ENCODE measurements around the gene SLC6A20.
A peak's percentile ranks its signal among the peaks of the same experiment; 100 is the strongest.

The SLC6A20 gene

GRCh38 chr3:45795882-45796765 is at the start of gene SLC6A20:
SLC6A20 (minus strand) TSS chr3:45796536; CDS start chr3:45796419, 117 bp downstream.
- no peak for DNase-seq

- peak; percentile 4 for DNase-seq
Measured at GRCh38 chr3:45844616-45845015, 48.3 kb upstream of the SLC6A20 start.

GRCh38 chr3:45842851-45843625 is 46.7 kb upstream of the SLC6A20 start:
- DNase-seq, result no peak

GRCh38 chr3:45841757-45842491 is 45.6 kb upstream of the SLC6A20 start, which contains the start of gene LZTFL1:
LZTFL1 (minus strand) TSS chr3:45842119; CDS start chr3:45841991, 128 bp downstream.
- peak; percentile 98 for DNase-seq

- peak; percentile 27 for DNase-seq
Measured at GRCh38 chr3:45841420-45841756, 45.1 kb upstream of the SLC6A20 start.

- DNase-seq, result no peak
Measured at GRCh38 chr3:45838466-45838865, 42.1 kb upstream of the SLC6A20 start.

GRCh38 chr3:45832699-45833098 is 36.4 kb upstream of the SLC6A20 start:
- DNase-seq, result peak; percentile 11

GRCh38 chr3:45830121-45830520 is 33.8 kb upstream of the SLC6A20 start:
- DNase-seq, result no peak

GRCh38 chr3:45826908-45827307 is 30.6 kb upstream of the SLC6A20 start:
- no peak for DNase-seq

- DNase-seq, result no peak
Measured at GRCh38 chr3:45826321-45826720, 30.0 kb upstream of the SLC6A20 start.

GRCh38 chr3:45821127-45821526 is 24.8 kb upstream of the SLC6A20 start:
- DNase-seq, result no peak

- DNase-seq, result no peak
Measured at GRCh38 chr3:45819543-45819942, 23.2 kb upstream of the SLC6A20 start.

GRCh38 chr3:45817831-45818522 is 21.6 kb upstream of the SLC6A20 start:
- no peak for DNase-seq

GRCh38 chr3:45816544-45816943 is 20.2 kb upstream of the SLC6A20 start:
- no peak for DNase-seq

GRCh38 chr3:45814322-45814721 is 18.0 kb upstream of the SLC6A20 start:
- no peak for DNase-seq

- DNase-seq, result no peak
Measured at GRCh38 chr3:45807681-45808540, 11.6 kb upstream of the SLC6A20 start.

- no peak for DNase-seq
Measured at GRCh38 chr3:45807133-45807532, 10.8 kb upstream of the SLC6A20 start.

GRCh38 chr3:45806072-45806471 is 9.7 kb upstream of the SLC6A20 start:
- no peak for DNase-seq

- DNase-seq, result no peak
Measured at GRCh38 chr3:45803252-45803935, 7.1 kb upstream of the SLC6A20 start.

- no peak for DNase-seq
Measured at GRCh38 chr3:45802146-45802545, 5.8 kb upstream of the SLC6A20 start.

GRCh38 chr3:45800611-45801010 is 4.3 kb upstream of the SLC6A20 start:
- no peak for DNase-seq

All from OCI-M1 (cell line).